ENCODE data around the gene KMT2C.

Gene KMT2C

DNA sequence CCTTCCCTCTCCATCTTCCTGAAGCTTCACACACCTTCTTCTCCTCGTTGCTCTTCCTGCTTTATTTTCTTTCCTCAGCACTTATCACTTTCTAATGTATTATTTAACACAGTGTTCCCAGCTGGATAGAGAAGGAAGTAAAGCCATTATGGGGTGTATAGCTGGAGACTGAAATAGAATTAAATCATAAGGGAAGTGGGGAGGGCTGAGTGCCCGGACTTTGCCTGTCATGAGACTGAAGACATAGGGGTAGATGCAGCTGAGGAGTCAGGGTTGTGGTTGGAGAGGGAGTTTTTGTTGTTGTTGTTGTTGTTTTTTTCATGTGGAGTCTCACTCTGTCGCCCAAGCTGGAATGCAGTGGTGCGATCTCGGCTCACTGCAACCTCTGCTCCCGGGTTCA lies 345.1 kb downstream of the KMT2C start:
- DNase-seq: no peak

DNA sequence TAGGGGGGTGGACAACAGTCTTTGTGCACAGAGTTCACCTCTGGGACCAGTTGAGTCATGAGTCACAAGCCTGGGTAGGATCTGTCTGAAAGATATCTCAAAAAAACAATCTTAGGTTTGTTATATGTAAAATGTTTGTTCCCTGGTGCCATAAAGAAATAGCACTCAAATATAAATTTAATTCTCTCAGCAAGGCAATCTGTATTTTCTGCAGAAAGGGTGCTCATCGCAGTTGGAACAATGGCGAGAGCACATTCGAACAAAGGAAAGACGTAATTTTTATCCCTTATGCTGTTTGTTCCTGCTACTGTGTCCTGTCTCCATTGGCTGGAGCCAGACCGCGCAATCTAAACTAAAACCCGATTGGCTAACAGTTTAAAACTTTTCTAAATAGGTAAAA lies 346.6 kb downstream of the KMT2C start:
- DNase-seq: no peak

DNA sequence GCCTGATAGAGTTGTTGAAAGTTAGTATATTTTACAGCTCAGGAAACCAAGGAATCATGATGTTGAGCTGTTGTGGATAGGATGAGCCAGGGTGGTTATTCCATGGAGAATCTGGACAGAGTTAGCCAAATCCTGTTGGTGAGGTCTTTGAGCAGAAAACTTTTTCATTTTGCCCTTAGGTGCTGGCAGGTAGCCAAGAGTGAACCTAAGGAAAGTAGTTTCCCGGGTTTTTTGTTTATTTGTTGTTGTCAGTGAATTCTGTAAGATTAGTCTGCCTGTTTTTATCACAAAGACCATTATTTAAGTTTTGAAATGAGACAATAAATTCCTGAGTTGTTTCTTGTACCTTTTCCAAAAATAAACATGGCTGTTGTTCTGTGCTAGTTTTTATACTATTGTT lies 349.3 kb downstream of the KMT2C start:
- no peak for DNase-seq

DNA sequence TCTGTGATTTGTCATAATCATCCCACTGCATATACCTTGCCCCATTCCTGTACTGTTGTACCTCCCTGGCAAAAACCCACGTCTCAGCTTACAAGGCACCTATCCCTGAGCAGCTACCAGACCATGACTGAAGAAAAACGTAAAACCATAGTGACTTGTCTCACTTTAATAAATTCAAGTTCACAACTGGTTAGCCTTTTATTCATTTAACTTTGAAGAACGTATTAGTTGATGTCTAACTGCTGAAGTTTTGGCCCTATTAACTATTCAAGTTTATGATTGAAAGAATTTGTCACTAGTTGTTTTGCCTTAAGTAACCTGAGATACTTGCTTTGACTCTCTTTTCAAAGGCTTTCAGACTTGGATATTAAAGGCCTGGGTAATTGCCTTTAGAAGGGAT lies 350.7 kb downstream of the KMT2C start:
- no peak for DNase-seq

All from SW 1271 (cell line).